HCT116 (cell line): Measurements from ENCODE around the gene GPX3. TPM values are rescaled to one million over a fixed set of nuclear protein-coding genes. Genes with fewer than 3 reads are reported as not detected.

Experiments
- total RNA-seq: library from RNA; stranded (reverse); gene quantifications from one replicate; pipeline ENCODE4 v1.2.1, GENCODE V29; 2021; ENCODE audit not compliant: unreplicated experiment

Gene GPX3
- total RNA-seq, 1 experiment from 2014 or later = 0.96 TPM

Other genes starting within 250 kb of the GPX3 start
- 35.4 TPM for gene SMIM3, start 241.8 kb upstream of the GPX3 start, total RNA-seq
- gene IRGM, start 174.1 kb upstream of the GPX3 start, total RNA-seq = not detected
- 0.05 TPM for gene ZNF300, start 115.6 kb upstream of the GPX3 start, total RNA-seq
- 46.0 TPM for gene TNIP1, start 60.4 kb downstream of the GPX3 start, total RNA-seq
- gene ANXA6, start 137.2 kb downstream of the GPX3 start, total RNA-seq = 71.9 TPM
- gene CCDC69, start 203.5 kb downstream of the GPX3 start, total RNA-seq = 4.3 TPM
- gene GM2A, start 232.6 kb downstream of the GPX3 start, total RNA-seq = 25.0 TPM